Measurements from ENCODE around the gene VPS51. TPM values are rescaled to one million over a fixed set of nuclear protein-coding genes. Genes with fewer than 3 reads are reported as not detected.

Gene VPS51
- total and polyA plus RNA-seq, 9 of the 15 experiments (the other 6 are each of a cell fraction or from before 2014, with no cell fraction given): 1.8 to 143 (median 46.8) TPM

DNA sequence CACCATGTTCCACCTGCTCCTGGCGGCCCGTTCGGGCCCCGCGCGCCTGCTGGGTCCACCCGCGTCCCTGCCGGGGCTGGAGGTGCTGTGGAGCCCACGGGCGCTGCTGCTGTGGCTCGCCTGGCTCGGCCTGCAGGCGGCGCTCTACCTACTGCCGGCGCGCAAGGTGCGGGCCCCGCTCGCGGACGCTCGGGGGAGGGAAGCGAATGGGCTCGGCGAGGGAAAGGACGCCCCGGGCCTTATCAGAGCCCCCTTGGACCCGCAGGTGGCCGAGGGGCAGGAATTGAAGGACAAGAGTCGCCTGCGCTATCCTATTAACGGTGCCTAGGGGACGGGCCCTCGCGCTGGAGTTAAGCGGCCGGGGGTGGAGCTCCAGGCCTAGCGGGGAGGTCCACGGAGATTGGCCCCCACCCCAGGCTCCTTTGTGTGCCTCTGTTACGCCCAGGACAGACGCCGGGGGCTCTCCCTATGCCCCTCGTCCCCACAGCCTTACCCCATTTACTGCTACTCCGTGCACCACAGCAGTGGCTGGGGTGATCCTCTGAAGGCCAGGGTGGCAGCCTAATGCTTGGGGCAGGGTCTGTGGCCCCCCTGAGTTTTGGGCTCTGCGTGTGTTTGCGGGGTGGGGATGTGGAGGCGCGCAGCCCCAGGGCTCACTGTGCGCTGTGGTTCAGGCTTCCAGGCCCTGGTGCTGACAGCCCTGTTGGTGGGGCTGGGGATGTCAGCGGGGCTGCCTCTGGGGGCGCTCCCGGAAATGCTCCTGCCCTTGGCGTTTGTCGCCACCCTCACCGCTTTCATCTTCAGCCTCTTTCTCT lies 16.7 kb downstream of the VPS51 start (continued):
- TF ChIP-seq ARHGAP35 (IDR thresholded peaks at IDR 0.05; ENCODE audit: partially characterized antibody): no peak
- TF ChIP-seq PML (IDR thresholded peaks at IDR 0.05; ENCODE audit: low read length): no peak
- peak; percentile 30 for TF ChIP-seq HNRNPK (IDR thresholded peaks at IDR 0.05; ENCODE audit: low read depth, low read length, poor library complexity, severe bottlenecking)
- TF ChIP-seq, protein P1, sequence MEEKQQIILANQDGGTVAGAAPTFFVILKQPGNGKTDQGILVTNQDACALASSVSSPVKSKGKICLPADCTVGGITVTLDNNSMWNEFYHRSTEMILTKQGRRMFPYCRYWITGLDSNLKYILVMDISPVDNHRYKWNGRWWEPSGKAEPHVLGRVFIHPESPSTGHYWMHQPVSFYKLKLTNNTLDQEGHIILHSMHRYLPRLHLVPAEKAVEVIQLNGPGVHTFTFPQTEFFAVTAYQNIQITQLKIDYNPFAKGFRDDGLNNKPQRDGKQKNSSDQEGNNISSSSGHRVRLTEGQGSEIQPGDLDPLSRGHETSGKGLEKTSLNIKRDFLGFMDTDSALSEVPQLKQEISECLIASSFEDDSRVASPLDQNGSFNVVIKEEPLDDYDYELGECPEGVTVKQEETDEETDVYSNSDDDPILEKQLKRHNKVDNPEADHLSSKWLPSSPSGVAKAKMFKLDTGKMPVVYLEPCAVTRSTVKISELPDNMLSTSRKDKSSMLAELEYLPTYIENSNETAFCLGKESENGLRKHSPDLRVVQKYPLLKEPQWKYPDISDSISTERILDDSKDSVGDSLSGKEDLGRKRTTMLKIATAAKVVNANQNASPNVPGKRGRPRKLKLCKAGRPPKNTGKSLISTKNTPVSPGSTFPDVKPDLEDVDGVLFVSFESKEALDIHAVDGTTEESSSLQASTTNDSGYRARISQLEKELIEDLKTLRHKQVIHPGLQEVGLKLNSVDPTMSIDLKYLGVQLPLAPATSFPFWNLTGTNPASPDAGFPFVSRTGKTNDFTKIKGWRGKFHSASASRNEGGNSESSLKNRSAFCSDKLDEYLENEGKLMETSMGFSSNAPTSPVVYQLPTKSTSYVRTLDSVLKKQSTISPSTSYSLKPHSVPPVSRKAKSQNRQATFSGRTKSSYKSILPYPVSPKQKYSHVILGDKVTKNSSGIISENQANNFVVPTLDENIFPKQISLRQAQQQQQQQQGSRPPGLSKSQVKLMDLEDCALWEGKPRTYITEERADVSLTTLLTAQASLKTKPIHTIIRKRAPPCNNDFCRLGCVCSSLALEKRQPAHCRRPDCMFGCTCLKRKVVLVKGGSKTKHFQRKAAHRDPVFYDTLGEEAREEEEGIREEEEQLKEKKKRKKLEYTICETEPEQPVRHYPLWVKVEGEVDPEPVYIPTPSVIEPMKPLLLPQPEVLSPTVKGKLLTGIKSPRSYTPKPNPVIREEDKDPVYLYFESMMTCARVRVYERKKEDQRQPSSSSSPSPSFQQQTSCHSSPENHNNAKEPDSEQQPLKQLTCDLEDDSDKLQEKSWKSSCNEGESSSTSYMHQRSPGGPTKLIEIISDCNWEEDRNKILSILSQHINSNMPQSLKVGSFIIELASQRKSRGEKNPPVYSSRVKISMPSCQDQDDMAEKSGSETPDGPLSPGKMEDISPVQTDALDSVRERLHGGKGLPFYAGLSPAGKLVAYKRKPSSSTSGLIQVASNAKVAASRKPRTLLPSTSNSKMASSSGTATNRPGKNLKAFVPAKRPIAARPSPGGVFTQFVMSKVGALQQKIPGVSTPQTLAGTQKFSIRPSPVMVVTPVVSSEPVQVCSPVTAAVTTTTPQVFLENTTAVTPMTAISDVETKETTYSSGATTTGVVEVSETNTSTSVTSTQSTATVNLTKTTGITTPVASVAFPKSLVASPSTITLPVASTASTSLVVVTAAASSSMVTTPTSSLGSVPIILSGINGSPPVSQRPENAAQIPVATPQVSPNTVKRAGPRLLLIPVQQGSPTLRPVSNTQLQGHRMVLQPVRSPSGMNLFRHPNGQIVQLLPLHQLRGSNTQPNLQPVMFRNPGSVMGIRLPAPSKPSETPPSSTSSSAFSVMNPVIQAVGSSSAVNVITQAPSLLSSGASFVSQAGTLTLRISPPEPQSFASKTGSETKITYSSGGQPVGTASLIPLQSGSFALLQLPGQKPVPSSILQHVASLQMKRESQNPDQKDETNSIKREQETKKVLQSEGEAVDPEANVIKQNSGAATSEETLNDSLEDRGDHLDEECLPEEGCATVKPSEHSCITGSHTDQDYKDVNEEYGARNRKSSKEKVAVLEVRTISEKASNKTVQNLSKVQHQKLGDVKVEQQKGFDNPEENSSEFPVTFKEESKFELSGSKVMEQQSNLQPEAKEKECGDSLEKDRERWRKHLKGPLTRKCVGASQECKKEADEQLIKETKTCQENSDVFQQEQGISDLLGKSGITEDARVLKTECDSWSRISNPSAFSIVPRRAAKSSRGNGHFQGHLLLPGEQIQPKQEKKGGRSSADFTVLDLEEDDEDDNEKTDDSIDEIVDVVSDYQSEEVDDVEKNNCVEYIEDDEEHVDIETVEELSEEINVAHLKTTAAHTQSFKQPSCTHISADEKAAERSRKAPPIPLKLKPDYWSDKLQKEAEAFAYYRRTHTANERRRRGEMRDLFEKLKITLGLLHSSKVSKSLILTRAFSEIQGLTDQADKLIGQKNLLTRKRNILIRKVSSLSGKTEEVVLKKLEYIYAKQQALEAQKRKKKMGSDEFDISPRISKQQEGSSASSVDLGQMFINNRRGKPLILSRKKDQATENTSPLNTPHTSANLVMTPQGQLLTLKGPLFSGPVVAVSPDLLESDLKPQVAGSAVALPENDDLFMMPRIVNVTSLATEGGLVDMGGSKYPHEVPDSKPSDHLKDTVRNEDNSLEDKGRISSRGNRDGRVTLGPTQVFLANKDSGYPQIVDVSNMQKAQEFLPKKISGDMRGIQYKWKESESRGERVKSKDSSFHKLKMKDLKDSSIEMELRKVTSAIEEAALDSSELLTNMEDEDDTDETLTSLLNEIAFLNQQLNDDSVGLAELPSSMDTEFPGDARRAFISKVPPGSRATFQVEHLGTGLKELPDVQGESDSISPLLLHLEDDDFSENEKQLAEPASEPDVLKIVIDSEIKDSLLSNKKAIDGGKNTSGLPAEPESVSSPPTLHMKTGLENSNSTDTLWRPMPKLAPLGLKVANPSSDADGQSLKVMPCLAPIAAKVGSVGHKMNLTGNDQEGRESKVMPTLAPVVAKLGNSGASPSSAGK (IDR thresholded peaks at IDR 0.05): no peak
- peak; percentile 24; the same call in 1 of the 2 replicates for TF ChIP-seq JUN (IDR thresholded peaks at IDR 0.05; ENCODE audit: borderline replicate concordance, low read depth, low read length)
- no peak for TF ChIP-seq JUN (CRISPR knock-in tag; IDR thresholded peaks at IDR 0.05; ENCODE audit: borderline replicate concordance)
- TF ChIP-seq RCOR1 (IDR thresholded peaks at IDR 0.05; ENCODE audit: borderline replicate concordance in 1 of 2, low read depth in 2 of 2, low read length in 2 of 2): peak in 1 of 2 experiments; percentile 38; a peak in 1 of 4 replicates
- TF ChIP-seq, protein P2, sequence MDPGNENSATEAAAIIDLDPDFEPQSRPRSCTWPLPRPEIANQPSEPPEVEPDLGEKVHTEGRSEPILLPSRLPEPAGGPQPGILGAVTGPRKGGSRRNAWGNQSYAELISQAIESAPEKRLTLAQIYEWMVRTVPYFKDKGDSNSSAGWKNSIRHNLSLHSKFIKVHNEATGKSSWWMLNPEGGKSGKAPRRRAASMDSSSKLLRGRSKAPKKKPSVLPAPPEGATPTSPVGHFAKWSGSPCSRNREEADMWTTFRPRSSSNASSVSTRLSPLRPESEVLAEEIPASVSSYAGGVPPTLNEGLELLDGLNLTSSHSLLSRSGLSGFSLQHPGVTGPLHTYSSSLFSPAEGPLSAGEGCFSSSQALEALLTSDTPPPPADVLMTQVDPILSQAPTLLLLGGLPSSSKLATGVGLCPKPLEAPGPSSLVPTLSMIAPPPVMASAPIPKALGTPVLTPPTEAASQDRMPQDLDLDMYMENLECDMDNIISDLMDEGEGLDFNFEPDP (CRISPR knock-in tag; IDR thresholded peaks at IDR 0.05): no peak
- peak; percentile 34 to 53; a peak in 3 of 4 replicates for TF ChIP-seq NRF1 (conservative IDR thresholded peaks at IDR 0.05 in 1 of 2, IDR thresholded peaks at IDR 0.05 in 1 of 2)
- TF ChIP-seq, protein P3, sequence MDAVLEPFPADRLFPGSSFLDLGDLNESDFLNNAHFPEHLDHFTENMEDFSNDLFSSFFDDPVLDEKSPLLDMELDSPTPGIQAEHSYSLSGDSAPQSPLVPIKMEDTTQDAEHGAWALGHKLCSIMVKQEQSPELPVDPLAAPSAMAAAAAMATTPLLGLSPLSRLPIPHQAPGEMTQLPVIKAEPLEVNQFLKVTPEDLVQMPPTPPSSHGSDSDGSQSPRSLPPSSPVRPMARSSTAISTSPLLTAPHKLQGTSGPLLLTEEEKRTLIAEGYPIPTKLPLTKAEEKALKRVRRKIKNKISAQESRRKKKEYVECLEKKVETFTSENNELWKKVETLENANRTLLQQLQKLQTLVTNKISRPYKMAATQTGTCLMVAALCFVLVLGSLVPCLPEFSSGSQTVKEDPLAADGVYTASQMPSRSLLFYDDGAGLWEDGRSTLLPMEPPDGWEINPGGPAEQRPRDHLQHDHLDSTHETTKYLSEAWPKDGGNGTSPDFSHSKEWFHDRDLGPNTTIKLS (IDR thresholded peaks at IDR 0.05; ENCODE audit: borderline replicate concordance, low read depth): no peak

All from K562 (cell line).